ENCODE results near the gene PCDHGA8. TPM values are rescaled to one million over a fixed set of nuclear protein-coding genes. Genes with fewer than 3 reads are reported as not detected.
"Not testable (repeated sequence)": the region's sequence is repeated elsewhere in the genome, so short reads cannot be mapped to it uniquely, and the experiment has no call there.

The PCDHGA8 gene
- total RNA-seq, 1 experiment from 2014 or later, result 0.18 TPM

- BruUV-seq (replicated peaks), result no TSS peak
- H3K4me3 ChIP-seq (ENCODE audit: low read depth in 2 of 2, low read length in 2 of 2), result no peak overlapping the region
- no peaks in the 10 kb centered on the region for H3K27me3 ChIP-seq (ENCODE audit: control insufficient read depth, insufficient read depth, low read length)
- H3K4me1 ChIP-seq (ENCODE audit: control insufficient read depth, insufficient read depth, low read length), result no peaks in the 10 kb centered on the region
- in situ Hi-C loops (cut with HindIII; ENCODE audit: low pct_unique_long_range_greater_than_20kb, low sequenced_read_pairs) (no loop called here), intact Hi-C loops (cut with micrococcal nuclease; ENCODE audit: unreplicated experiment) (no loop called here)
- TF ChIP-seq REST (IDR thresholded peaks at IDR 0.05; ENCODE audit: insufficient read depth in 1 of 2, low read depth in 2 of 2, low read length in 1 of 2) (no peak), SIN3A (IDR thresholded peaks at IDR 0.05; ENCODE audit: borderline replicate concordance, insufficient read depth, low read depth, low read length) (no peak), CTCF (IDR thresholded peaks at IDR 0.05) (no peak), POLR2AphosphoS5 (IDR thresholded peaks at IDR 0.05; ENCODE audit: low read depth, low read length) (no peak), TCF7L2 (IDR thresholded peaks at IDR 0.05; ENCODE audit: low read depth, low read length) (no peak)
- H3K36me3 ChIP-seq (ENCODE audit: control insufficient read depth, insufficient read depth, low read length), result no peaks in the 10 kb centered on the region
- no peak for DNase-seq (ENCODE audit: low read depth, low spot score)
- ATAC-seq, result no peak
- no peak overlapping the region for H3K27ac ChIP-seq (ENCODE audit: low read length)
- POLR2A ChIA-PET, result no interaction called here
- H3K9me3 ChIP-seq (ENCODE audit: control insufficient read depth, insufficient read depth, low read depth, low read length), result no peaks in the 10 kb centered on the region
- CTCF ChIA-PET, result interaction anchor here (0.7 to 0.8 kb wide), 2 partner anchors 10 to 92 kb away, joined by 3 read pairs; no protein-coding TSS in a partner anchor
Measured at GRCh38 chr5:141403387-141403786, 11.0 kb downstream of the PCDHGA8 start.

GRCh38 chr5:141407790-141408505, 15.5 kb downstream of the PCDHGA8 start, which contains the start of gene PCDHGB6:
Gene PCDHGB6 (plus strand): TSS chr5:141408021. CDS start chr5:141408203, 182 bp downstream.
- H3K36me3 ChIP-seq (ENCODE audit: control insufficient read depth, insufficient read depth, low read length); in situ Hi-C loops (cut with HindIII; ENCODE audit: low pct_unique_long_range_greater_than_20kb, low sequenced_read_pairs); H3K4me3 ChIP-seq (ENCODE audit: low read depth in 2 of 2, low read length in 2 of 2); DNase-seq (ENCODE audit: low read depth, low spot score); BruUV-seq (replicated peaks); ATAC-seq; H3K4me1 ChIP-seq (ENCODE audit: control insufficient read depth, insufficient read depth, low read length); H3K27me3 ChIP-seq (ENCODE audit: control insufficient read depth, insufficient read depth, low read length); CTCF ChIA-PET; H3K9me3 ChIP-seq (ENCODE audit: control insufficient read depth, insufficient read depth, low read depth, low read length); POLR2A ChIA-PET; intact Hi-C loops (cut with micrococcal nuclease; ENCODE audit: unreplicated experiment); H3K27ac ChIP-seq (ENCODE audit: low read length): not testable (repeated sequence)
- TF ChIP-seq CTCF (IDR thresholded peaks at IDR 0.05), result peak; percentile 34

Measured in Panc1 (cell line).